HG03175 (cell line): ENCODE measurements around the gene PTPRR.
A peak's percentile ranks its signal among the peaks of the same experiment; 100 is the strongest.
"Not testable (repeated sequence)": the region's sequence is repeated elsewhere in the genome, so short reads cannot be mapped to it uniquely, and the experiment has no call there.

Experiments used
- ATAC-seq: cut with Tn5 transposase; IDR thresholded peaks from one replicate; pipeline ENCODE4 v1.9.1; 2021; ENCODE audit warnings: mild to moderate bottlenecking, moderate library complexity; ENCODE audit not compliant: unreplicated experiment

Gene PTPRR

DNA sequence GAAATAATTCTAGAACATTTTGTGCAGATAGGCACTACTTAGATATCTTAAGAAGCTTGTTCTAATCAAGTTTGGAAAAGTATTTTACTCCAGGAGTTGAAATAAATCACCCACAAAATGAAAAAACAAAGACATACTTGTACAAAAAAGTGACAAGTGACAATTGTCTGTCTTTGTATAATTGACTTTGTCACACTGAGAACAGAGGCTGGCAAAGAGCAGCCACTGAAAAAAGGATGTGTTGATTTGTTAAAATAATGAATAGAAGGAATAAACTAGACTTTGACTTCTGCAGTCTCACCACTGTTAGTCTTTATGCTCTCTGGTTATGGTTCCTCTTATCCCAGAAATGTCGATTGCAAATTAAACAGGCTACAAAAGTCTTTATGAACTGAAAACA lies 77.6 kb downstream of the PTPRR start:
- ATAC-seq: no peak

DNA sequence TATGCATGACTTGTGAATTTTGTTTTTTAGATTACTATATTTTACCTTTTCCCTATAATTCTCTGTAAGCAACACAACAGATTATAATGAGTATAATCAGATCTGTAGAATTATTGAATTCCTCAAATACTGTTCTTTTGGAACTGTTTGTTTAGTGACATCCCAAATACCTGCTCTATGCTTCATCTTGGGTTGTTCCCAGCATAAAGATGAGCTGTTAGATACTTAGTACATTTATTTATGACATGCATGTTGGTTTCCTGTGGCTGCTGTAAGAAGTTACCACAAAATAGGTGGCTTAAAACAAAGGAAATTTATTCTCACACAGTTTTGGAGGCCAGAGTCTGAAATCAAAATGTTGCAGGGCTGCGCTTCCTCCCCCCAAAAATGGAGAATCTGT lies 78.4 kb downstream of the PTPRR start:
- no peak for ATAC-seq

DNA sequence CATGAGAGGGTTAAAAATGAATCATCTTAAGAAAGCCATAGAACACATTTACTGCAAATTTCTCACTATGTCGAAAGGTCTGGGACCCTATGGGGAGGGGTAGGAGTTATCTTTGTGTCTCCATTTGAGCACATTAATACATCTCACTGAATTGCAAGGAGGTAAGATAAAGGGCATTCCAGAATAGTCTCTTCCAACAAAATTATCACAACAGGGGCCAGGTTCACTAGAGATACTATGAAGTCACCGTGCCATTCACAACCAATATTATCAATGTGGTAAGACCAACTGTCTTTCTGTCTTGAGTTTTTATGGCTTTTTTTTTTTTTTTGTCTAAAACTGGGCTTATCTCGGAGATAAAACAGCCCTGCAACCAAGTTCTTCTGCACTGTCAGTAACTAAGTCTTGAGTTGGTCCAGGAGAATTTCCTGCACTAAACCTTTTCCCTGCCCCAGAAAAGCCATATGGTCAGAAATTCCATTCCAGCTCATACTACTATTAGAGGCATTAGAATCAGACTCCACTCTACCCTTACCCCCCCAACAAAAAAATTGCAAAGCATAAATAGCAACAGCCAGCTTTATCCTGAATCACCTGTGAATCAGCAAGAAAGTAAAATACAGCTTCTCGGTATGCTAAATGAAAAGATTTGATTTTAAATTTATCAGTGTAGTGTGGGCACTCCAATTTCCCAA lies 79.7 kb downstream of the PTPRR start:
- ATAC-seq: no peak

DNA sequence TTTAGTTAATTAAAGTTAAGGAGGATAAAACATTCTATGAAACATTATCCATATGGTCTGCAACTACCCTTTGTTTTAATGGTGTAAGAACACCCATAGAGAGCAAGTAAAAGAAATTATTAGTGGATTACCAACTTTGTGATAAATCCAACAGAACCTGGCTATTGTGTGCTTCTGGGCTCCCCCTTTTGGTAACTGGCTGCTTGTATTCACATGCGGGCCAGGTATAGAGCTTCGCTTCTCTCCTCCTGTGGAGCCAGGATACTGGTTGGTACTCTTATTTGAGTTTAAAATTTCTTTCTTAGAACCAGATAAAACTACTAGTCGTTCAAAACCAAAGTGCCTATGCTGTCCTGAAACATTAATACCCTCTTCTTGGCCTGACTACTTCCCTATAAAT lies 81.0 kb downstream of the PTPRR start:
- no peak for ATAC-seq

DNA sequence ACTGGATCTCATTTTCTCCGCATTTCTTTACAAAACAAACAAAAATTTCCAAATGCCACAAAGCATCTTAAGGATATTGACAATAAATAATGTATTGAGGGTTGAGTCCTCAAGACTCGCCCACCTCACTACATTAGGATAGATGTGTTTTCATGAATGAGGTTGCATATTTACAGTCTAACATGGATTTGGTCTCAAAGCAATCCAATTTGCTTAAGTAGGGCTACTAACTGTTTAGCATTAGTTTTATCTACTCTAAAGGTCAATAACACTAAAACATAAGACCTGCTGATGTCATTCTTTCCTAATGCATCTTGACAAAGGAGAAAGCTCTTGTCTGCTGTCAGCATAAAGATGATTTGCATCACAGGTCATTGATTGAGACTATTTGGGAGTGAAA lies 82.4 kb downstream of the PTPRR start:
- ATAC-seq: no peak

DNA sequence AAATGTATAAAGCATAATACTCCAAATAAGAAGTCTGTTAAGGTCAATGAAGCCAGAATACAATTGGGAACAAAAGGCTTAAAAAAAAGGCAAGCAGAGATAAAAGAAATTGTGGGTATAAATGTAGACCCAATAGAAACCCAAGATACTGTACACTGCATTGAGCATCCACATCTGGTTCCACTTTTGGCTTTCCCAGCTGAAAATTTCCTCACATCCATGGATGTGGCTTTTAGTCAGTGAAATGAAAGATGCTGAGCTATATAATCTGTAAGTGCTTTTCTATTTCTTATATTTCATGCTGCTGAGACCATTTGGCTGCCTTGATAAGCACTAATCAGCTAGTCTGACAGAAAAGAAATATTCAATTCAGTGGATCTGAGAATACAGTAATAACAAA lies 83.5 kb downstream of the PTPRR start:
- ATAC-seq: no peak

DNA sequence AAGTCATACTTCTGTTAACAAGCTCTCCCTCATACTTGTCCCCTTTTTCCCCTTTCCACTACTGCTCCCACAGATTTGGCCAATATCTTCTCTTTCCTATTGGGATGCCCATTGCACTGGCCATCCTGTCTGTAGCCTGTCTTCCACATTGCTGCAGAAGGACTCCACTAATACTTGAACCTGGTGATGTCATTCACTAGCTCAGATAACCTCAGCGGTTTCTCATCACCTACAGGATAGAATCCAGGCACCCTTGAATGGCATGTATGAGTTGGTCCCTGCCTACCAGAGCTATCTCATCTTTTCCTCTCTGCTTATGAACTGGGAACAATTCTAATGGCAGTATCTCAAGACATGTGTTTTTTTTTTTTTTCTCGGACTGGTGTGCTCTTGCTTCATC lies 84.6 kb downstream of the PTPRR start:
- no peak for ATAC-seq

DNA sequence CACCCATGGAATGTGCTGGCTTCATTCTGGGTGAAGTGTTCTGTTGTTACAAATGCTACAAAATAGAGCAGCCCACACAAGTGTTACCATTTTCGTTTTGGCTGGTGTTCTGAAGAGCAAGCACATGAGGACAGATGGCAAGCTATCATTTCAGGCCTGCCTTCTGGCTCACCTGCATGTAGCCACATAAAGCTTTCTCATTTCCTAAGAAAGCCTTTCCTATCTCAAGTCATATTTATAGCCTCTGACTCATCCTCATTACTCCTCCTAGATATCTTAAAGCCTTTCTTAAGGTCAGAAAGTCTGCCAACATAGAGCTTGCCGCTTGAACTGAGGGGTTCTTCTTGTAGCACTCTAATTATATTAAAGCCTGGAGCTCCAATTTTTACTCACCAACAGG lies 89.0 kb downstream of the PTPRR start:
- no peak for ATAC-seq

DNA sequence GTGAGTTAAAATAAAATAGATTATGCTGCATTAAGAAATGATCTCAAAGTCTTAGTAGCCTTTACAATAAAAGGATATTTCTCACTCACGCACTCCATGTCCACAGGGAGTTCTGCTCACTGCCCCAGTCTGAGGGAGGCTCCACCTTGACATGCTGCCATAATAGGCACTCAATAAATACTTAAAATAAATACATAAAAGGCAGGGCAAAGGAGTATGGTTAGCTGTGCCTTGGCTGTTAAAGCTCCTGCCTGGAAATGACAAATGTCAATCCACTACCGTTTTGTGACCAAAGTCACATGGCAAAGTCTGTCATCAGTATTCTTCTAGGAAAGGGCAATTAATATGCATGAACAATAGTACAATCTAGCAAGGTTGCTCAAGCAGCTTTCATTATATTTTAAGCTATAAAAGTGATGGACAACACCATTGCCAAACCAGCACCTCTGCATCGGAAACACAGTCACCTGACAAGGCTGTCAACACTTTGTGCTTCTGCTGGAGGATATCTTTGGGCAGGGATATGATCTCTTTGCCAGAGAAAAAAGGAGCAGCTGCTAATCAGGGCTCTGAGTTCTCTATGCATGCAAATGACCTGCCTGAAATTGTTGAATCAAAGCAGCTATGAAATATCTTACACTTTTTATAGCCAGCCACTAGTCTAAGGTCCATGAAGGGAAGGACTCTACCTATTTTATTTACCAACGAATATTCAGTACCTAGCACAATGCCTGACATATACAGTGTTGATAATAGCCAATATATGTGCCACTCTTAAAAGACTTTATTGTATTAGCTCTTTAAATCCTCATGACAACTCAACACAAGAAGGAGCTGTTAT lies 90.1 kb downstream of the PTPRR start:
- no peak for ATAC-seq

DNA sequence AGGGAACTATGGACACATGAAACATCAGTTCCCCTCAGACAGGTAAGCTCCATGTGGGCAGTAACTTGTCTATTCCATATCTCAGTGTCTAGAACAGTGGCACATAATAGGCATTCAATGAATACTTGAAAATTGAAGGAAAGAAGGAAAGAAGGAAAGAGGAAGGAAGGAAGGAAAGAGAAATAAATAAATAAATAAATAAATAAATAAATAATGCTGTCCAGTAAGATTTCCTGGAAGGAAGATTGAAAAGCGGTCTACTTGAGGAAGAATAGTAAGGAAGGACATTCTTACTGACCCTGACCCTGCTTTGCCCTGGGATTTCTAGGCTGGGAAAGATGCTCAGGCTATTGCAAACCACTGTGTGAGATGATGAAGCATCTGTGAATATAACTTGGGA lies 91.5 kb downstream of the PTPRR start:
- no peak for ATAC-seq

DNA sequence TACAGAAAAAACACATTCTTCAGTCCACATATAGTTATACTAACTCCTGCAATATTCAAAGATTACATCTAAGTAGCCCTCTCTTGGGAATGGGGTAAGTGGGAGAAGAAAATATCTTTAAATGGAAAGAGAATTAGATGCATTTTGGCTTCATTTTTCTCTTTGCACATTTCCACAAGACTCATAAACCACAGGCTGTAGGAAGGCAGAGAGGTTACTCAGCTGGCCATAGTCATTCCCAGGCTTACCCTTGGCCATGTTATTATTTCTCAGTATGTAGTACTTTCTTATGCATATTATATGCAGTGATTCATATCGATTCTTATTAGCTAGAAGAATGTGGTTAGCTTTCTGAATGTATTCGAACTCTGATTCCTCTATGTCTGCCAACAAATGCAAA lies 92.2 kb downstream of the PTPRR start:
- no peak for ATAC-seq

DNA sequence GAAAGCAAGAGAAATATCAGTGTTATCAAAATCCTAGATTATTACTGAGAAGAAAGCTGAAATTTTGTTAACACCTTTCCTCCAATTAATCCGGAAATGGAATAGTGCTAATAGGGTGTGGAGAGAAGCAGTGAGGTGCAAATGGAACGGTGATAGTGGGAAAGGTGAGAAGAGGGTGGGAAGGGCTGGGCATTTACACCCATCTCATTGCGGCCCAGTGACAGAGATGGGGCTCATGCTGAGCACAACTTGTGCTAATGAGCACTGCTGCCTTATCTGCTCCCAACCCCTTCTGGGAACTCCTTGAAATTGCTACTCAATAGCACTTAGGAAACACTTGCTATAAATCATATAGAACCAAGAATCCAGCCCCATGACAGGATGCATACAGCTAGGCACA lies 94.4 kb downstream of the PTPRR start:
- no peak for ATAC-seq

DNA sequence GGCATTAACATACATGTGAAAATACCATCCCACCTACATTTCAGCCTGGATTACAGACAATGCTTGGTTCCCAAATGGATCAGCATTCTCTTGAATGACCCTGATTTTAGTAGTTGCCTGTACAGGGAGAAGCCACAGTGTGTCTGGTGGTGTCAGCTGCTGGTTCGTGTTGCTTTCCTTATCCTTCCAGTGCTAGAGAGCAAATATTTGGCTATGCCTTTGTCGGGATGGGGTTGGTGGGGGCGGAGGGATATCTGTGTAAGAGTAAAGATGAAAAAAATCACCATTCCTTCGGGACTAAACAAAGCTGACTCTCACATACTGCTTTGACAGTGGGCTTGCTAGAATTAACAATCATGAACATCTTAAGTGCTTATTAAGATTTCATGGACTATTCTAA lies 96.0 kb downstream of the PTPRR start:
- no peak for ATAC-seq

DNA sequence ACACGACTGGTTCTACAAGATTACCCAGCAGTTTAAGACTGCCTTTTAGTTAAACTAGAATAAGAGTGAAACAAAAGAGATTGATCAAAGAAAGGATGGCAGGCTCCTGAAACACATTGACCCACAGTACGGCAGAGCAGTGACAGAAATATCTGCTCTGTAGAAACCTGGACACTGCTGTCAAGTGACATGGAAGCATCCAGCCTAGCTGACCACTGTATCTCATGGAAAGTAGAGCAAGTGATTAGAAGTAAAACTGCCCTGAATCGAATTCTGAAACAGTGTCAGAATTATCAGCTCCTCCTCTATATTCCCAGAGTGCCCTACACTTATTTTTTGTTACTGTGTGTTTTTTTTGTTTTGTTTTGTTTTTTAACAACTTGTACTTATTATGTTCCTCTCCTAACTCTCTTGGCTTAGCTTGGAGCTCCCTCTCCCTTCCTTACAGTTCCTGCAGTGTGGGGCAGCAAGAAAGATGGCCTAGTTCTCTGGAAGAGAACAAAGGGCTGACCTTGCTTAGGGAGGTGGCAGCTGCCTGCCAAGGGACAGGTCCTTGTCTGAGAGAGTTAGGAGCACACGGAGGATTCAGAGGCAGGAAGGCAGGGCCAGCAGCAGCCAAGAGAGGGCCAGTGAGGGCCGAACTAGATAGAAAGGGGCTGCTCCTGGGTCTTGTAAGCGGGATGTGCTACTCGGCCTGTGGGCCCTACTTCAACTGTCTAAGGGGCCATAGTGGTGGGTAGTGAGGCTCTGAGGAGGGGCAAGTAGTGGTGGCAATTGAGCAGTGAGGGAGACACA lies 97.2 kb downstream of the PTPRR start:
- ATAC-seq: no peak

DNA sequence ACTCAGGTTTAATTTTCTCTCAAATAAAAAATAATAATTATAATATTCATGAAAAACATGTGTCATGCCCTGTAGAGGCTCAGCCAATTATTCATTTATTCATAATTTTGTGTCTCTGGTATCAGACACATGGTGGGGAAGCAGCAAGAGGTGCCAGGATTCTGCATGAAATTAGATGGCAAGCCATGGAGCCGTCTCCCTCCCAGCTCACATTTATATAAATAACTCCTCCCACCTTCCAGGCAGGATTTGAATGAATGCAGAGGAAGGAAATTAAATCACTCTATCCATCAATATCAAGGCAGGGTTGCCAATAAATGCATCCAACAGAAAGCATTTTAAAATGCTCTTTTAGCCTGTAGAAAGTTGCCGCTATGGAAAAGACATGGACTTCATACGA lies 98.1 kb downstream of the PTPRR start:
- no peak for ATAC-seq

DNA sequence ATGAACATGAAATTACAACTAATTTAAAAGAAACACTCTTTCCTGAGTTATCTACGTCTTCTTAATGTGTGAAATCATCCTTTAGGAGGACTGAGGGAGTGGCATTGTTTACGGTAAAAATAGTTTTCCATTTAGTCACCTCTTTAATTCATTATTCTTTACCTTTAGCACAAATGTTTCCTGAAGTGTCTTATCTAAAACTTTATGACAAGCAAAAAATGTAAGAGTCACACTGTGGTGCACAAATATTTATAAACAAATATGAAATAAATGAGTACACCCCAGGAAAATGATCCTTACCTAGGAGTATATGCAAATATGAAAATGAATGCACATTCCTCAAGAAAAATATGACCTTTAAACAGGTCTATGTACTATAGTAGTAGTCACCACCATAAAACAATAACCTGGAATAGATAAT lies 104.6 kb downstream of the PTPRR start:
- ATAC-seq: no peak

DNA sequence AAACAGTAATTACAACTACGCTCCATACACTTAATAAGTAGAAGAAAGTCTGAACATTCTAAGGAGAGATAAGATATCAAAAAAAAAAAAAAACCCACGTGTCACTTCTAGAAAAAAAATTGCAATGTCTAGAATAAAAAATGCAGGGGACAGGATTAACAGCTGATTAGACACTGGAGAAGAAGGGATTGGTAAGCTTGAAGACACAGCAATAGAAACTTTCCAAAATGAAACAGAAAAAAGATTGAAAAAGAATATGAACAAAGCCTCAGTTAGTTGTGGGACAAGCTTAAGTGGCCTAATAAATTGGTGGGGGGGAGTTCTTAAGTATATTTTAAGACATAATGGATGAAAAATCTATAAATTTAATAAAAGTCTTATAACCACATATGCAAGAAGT lies 105.5 kb downstream of the PTPRR start:
- ATAC-seq: no peak

DNA sequence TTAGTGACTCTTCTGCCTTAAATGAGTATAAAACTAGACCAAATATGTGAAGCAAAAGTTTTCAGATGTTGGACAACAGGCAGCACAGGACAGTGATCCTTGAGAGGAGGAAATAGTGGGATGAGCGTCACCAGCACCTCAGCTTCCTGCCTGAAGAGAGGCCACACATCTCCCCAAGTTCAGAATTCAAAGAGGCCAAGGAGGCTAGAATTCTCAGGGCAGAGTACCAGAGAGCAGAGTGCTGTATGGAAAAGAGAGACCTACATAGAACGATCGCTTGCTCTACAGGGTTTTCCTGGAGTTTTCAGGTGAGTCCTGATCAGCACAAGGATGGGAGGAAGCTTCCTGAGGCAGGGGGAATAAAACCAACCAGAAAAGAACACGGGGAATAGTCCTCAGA lies 107.0 kb downstream of the PTPRR start:
- no peak for ATAC-seq

DNA sequence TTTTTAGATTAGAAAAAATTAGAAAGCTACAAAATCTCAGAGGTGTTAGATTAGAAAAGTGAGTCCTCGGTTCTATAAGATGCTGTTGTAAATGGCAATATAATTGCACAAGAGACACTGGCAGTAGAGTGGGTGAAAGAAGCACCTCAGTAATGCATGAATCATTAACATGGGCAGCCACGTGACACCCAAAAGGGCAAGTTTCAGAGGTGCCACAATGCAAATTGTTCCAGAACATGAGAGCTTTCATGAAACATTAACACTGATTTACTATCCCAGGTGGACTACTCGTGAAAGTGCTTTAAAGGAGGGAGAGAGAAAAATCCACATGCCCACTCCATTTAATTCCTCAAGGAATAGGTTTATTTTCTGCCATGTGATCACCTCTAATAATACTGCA lies 108.4 kb downstream of the PTPRR start:
- peak; percentile 87 for ATAC-seq

DNA sequence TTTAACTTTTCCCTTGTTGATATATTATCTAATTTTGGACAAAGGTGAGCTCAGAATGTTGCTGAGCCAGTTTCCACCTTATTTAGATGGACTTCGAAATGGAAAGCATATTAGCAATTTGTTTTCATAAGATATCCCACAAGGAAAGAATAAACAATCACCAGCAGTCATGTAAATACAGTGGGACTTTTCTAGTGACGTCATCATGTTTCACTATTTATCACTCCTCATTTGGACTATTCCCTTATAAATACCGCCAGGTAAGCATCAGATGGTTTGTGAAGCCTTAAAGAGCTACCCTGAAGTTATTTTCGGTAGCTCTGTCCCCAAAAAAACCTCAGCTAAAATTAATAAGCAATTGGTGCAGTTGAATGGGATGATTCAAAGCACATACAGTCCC lies 110.7 kb downstream of the PTPRR start:
- ATAC-seq: no peak

DNA sequence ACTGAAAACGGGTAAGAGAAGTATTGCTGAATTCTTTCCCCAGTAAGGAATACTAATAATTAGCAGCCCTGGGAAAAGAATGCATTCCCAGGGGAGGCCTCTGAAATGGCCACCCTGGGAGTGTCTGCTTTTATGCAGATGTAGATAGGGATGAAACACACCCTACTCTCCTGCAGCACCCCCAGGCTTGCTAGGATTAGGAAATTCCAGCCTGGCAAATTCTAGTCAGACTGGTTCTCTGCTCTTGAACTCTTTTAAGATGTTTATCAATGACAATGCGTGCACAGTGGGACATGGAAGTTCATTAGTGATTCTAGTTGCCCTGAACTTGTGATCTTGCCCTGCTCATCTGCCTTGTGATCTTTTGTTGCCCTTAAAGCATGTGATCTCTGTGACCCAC lies 112.5 kb downstream of the PTPRR start:
- not testable (repeated sequence) for ATAC-seq

DNA sequence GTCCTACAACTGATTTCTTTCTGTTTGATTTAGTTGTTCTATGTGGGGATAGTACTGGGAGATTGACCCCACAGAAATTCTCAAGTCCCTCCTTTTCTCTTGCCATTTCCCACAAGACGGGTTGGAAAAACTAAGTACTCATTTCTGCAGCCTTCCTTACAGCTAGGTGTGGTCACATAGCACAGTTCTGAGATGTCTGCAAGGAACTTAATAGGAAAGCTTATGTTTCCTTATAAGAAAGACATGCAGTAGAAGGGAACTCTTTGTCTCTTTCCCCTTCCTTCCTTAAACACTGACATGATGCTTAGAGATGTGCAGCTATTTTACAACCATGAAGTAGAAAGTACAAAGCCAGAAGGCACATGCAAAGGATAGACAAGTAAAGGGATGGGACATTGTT lies 113.7 kb downstream of the PTPRR start:
- no peak for ATAC-seq
